RPMI8226 (cell line): ENCODE data around the gene GLCCI1.

Experiments used
- DNase-seq: peaks from one replicate; pipeline ENCODE4 v3.0.0-alpha.2; 2015

The GLCCI1 gene

DNA sequence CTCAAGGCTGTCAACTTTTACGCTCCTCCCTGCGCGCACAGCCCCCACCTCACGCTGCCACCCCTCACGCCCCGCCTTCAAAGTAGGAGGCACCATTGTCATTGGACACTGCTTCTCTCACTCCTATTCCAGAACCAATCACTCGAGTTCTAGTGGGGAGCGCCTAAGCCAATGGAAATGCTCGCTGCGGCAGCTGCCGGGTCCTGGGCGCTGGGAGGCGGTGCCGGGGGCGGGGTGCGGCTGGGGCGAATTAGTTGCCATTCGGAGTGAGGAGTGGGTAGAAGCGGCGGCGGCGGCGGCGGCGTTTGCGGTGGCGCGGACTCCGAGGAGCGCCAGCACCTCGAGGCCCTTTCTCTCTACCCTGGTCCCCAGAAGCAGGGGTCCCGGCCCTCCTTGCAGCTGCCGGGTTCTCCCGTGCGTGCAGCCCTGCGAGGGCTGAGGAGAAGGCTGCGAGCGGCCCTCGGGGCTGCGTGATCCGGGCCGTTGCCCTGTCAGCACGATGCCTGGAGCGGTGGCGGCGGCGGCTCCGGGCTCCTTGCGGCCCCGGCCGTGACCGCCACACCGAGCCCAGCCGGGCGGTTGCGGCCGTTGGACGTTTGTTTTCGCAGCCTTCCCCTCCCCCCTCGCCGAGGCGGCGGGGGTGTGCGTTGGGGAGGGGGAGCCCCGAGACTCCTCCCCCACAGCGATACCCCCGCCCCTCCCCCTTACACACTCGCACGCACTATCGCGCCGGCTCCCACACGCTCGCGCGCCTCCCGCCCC is at the start of gene GLCCI1:
TSS of gene GLCCI1 (plus strand) at position 253 of the 762 bp plus-strand sequence. CDS start 555 bp downstream, outside the sequence.
- peak; percentile 99 for DNase-seq

DNA sequence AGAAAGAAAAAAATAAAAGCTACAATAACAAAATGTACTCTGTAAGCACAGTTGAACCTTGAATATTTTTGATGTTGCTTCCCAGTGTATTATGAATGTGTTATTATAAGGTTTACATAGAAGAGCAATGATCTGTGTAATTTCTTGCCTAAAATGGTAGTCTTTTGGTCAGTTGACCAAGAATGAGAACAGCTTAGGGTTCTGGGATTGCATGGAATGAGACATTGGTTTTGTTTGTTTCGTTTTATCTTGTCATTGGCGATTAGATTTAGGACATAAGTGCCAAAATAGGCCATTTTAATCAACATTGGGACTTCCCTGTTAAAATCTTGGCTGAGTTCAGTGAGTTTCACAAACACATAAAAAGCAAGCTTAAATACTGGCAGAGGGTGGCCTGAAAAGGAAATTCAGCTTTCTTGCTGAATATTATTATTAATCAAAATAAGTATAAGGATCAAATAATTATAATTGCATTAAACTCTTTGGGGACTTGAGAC is 49.1 kb upstream of the GLCCI1 start:
- DNase-seq = no peak

- no peak for DNase-seq
Observed at GRCh38 chr7:7920056-7920455, 48.5 kb upstream of the GLCCI1 start.

- peak; percentile 86 for DNase-seq
Observed at GRCh38 chr7:7920481-7920880, 48.1 kb upstream of the GLCCI1 start.

DNA sequence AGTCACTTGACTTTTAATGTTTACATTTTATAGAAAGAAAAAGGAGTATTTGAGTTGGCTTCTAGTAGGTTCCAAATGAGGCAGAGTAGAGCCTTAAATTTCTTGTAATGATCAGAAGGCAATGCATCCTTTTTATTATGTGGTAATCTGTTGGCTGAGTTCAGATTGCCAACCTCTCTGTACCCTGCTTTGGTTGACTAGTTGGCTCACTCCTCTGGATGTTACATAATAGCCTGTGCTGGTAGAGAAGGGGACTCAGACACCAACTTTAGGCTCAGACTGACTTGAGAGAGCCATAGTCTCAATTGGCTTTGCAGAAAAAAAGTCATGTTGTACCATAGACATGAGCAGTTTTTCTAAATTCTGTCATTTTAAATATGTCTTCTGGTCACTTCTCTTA is 46.8 kb upstream of the GLCCI1 start:
- DNase-seq = no peak

GRCh38 chr7:7922684-7923385 is 45.8 kb upstream of the GLCCI1 start:
- no peak for DNase-seq

DNA sequence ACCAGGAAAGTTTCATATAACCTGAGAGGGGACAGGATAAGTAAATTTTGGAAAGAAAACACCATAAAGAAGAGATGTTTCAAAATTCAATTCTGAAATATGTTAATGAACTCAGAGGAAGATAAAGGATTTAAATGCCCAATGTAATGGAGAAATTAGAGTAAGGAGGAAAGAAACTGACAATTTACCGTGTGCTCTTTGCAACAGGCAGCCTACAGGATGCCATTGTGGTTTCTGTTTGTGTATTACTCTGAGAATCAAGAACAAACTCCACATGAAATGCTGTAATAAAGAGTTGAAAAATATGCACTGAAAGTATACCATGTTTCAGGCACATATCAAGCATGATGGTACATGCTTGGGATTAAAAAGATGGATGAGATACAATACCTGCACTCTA is 44.8 kb upstream of the GLCCI1 start:
- no peak for DNase-seq

- DNase-seq = no peak
Observed at GRCh38 chr7:7924303-7924702, 44.3 kb upstream of the GLCCI1 start.

- no peak for DNase-seq
Observed at GRCh38 chr7:7931626-7932025, 37.0 kb upstream of the GLCCI1 start.

DNA sequence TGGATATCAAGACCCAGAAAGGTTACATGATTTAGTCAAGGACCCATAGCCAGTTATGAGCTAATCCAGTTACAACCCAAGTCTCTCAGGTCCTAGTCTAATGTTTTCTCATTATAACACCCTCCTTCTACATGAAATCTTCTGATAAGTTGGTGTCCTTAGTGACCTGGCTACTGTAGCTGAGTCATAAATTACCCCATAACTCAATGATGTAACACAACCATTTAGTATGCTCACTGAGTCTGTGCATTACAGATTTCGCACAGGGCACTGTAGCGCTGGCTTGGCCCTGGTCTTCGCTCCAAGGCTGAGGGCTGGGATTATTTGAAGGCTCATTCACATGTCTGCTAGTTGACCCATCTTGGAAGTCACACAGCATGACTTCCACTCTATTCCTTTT is 36.0 kb upstream of the GLCCI1 start:
- DNase-seq = no peak

GRCh38 chr7:7933915-7934526 is 34.6 kb upstream of the GLCCI1 start:
- no peak for DNase-seq

DNA sequence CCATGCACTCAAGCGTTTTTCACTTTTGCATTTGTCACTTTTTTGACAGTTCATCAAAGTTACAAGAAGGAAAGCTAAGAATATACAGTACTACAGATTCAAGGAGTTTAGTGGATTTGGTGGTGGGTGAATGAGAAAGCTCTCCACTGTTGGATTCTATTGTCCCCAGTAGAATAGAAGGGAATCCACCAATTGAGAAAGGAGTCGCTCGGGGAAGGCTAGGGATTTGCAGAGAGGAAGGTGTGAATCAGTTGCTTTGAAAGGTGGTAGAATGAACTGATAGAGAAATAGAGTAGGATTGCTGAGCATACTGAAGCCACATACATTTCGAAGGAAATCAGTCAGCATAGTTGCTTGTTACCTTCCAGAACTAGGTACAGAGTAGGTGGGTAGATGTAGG is 33.7 kb upstream of the GLCCI1 start:
- DNase-seq = no peak

DNA sequence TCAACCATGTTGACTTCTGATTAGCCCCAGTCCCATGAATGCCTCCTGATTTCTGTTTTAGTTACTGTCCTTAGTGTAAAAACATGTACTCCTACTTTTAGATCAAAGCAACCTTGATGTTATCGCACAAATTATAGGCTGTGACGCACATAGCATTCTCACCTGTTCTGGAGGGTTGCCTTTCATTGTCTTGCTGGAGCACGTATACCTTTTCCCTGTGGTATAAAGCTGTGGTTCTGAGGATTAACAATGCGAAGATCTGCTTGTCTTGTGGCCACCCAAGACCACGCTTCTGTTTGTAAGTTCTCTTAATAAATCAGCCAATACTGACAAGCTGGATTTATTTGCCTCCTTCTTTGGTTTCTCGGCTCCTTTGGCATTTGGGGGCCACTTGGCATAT is 30.1 kb upstream of the GLCCI1 start:
- no peak for DNase-seq

- no peak for DNase-seq
Observed at GRCh38 chr7:7943951-7944350, 24.6 kb upstream of the GLCCI1 start.

DNA sequence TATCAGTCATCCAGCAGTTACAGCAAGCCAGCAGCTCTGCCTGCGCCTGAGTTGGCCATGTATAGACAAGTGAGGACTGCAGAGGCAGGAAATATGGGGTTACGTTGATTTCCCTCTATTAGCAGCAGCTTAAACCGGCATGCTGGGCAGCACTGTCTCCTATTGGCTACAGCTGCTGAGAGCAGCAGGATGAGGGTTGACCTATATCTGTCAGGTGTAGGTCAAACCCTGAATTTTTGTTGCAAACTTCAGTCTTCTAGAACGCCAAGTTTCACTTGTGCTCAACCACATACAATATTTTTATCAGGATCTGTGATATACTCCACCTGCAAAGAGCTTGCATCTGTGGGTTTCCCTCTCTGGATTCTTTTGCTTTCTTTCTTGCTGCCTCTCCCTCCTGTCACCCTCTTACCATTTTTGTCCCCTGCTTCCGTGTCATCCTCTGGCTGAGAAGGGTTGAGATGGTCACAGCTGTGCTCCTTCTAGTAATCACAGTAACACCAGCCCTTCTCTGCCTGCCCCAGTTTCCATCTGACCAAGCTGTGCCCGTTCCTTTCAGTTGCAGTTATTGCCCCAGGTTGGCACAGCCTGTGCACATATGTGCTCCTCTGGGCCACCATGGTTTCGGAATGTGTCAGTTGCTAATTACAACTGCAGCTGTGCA is 23.8 kb upstream of the GLCCI1 start:
- DNase-seq = peak; percentile 93

DNA sequence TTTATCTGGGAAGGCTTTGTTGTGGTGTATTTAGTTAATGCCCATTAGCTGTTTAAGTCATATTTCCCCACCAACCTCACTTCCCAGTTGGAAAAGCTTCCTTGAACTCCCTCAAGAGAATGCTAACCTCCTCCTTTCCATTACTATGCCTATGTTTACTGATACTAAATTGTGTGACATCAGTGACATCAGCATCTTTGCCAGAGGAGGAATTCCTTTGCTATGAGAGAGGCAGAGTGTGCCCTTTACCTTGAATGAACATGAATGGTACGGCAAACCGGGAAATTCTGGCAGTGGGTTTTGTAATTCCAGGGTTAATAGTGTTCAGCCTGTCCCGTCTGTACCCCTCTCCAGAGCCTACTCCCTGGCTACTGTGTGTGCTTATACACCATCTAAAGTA is 22.1 kb upstream of the GLCCI1 start:
- no peak for DNase-seq

DNA sequence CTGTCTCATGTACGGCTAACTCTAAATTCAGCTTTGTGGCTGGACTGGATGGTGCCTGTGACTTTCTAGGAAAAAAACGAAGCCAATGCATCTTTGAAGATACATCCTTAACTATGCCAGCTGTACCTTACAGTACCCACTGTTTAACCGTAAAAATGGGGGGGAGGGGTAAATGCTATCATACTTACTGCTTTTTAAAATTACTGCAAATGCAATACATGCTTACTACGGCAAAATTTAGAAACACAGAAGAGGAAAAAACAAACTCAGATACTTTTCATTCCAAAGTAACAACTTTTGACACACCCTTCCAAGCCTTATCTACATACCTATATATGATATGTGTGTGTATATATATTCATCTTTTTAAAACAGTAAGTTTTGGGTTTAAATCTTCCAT is 20.4 kb upstream of the GLCCI1 start:
- DNase-seq = no peak

GRCh38 chr7:7953806-7954205 is 14.8 kb upstream of the GLCCI1 start:
- no peak for DNase-seq

DNA sequence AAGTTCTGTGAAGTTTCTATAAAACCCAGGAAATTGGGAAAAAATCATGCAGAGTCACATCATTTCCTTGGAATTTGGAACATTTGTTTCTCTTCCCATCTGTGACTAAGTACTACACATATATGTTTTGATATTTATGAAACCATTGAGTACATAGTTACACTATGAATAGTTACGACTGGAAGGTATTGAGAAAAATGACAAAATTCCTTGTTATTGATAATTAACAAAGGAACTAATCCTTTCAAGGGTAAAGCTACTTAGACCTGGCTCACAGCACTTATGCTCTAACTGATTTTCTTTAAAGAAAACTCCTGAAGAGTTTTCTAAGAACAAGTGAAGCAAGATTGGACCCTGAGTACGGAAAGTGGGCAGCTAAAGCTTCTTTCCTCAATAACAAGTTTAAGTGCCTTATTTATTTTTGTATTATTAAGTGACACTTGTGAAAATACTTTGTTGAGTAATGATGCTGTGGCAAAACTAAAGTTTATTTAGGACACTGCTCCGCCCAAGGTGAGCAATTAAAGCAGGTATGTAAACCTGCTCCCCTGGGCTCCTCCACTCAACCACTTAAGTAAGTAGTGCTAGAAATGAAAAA is 12.0 kb upstream of the GLCCI1 start:
- DNase-seq = no peak

- no peak for DNase-seq
Observed at GRCh38 chr7:7957513-7957912, 11.1 kb upstream of the GLCCI1 start.

- peak; percentile 69 for DNase-seq
Observed at GRCh38 chr7:7959979-7960670, 8.5 kb upstream of the GLCCI1 start.

DNA sequence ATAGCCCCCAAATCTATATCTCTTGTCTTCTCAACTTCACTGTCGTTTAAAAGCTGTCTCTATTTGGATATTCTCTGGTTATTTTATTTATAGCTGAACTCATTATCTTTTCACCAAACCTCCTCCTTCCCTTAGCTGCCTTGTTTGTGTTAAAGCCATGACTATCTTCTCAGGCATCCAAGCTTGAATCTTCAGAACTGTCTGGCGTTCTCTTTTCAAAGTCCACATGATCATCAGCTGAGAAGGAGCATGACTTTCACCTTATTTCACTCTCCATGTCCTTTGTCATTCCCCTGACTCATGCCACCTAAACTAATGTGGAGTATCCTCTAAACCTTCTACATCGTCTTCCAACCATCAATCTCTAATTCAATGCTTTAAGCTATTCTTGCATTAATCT is 5.7 kb upstream of the GLCCI1 start:
- no peak for DNase-seq
